GM21786 (cell line): ENCODE measurements around the gene ATP6AP1.

Experiments used
- ATAC-seq: cut with Tn5 transposase; IDR thresholded peaks from one replicate; pipeline ENCODE4 v1.9.1; 2021; ENCODE audit not compliant: unreplicated experiment

ATP6AP1 gene

DNA sequence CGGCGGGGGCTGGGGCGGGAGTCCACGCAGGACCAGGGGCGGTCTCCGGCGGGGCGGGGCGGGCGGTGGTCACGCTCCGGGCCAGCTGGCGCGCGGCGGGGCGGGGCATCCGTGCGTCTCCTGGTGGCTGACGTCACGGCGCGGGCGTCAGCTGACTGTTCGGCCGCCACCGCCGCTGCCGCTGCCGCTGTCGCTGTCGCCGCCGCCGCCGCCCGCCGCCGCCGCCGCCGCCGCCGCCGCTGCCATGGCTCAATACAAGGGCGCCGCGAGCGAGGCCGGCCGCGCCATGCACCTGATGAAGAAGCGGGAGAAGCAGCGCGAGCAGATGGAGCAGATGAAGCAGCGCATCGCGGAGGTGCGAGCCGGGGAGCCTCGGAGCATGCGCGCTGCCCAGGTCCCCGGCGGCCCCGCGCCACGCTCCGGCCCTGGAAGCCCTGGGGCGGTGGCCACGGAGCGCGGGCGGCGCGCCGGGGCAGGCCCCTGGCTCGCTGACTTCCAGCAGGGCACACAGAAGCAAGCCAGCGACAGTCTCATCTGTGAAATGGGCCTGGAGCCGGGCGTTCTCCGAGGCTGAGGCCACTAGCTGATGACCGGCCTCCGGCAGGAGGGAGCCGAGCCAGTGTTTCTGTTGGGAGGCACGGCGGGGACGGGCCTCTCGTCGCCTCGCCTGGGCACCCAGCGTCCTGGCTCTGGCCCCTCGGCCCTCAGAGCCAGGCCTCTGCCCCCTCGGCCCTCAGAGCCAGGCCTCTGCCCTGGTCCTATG is 15.7 kb downstream of the ATP6AP1 start, which contains the start of gene FAM50A:
Gene FAM50A, plus strand, starts transcription at position 150 of the 763 bp plus-strand sequence. Its CDS starts 95 bp downstream, at position 245.
- ATAC-seq: peak; percentile 75

DNA sequence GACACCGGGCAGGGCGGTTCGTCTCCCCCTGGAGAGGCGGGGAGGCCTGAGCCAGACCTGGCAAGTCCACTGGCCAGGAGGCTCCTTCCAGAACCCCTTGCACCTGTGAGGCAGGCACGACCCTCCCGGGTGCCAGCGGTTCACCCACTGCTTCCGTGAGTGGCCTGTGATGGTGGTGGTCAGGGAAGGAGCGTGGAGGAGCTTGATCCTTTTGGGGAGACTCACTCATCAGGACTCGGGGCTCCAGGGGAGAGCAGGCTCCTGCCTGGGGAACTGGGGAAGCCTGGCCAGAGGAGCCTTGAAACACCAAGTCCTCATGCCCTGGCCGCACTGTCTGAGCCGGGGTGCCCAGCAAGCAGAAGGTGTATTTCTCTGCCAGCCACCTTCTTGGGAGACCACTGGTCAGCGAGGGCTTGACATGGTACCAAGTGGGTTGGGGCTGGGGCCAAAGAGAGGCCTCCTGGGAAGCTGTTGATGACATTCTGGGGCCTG is 16.3 kb downstream of the ATP6AP1 start:
- ATAC-seq: no peak

DNA sequence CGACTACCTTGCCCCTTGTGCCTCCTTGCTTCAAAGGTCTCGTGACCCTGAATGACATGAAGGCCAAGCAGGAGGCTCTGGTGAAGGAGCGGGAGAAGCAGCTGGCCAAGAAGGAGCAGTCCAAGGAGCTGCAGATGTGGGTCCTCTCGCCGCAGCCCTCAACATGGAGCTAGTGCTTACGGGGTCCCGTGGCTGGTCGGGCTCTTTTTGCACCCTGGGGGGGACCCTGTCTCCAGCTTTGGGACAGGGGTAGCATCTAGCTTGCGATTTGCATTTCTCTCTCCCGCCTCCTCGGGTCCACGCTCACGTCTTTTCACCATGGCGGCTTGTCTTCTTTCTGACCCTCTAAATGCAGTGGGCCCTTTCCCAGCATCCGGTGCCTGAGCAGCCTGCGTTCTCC is 17.3 kb downstream of the ATP6AP1 start:
- ATAC-seq: no peak

DNA sequence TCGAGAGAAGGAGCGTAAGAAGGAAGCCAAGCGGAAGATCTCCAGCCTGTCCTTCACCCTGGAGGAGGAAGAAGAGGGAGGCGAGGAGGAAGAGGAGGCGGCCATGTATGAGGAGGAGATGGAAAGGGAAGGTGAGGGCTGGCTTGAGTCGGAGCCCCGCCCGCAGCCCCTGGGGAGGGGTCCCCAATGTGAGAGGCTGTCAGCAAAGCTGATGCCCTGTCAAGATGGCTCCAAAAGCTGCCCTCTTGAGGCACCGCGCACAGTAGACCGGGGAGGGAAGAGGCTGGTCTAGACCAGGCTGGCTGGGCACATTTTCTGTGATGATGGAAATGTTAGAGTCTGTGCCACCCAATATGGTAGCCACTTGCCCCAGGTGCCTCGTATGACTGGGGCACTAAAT is 18.0 kb downstream of the ATP6AP1 start:
- no peak for ATAC-seq

DNA sequence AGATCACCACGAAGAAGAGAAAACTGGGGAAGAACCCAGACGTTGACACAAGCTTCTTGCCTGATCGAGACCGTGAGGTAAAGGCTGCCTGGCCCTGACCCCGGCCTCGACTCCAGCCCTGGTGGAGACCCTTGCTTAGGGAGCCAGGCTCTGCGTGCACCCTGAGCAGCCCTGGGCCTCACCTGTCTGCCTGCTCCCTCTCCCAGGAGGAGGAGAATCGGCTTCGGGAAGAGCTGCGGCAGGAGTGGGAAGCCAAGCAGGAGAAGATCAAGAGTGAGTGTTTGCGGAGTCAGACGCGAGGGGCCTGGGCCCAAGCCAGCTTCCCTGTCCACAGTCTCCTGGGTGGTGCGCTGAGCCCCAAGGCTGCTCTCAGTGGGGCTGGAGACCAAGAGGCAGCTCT is 20.0 kb downstream of the ATP6AP1 start:
- ATAC-seq: no peak

DNA sequence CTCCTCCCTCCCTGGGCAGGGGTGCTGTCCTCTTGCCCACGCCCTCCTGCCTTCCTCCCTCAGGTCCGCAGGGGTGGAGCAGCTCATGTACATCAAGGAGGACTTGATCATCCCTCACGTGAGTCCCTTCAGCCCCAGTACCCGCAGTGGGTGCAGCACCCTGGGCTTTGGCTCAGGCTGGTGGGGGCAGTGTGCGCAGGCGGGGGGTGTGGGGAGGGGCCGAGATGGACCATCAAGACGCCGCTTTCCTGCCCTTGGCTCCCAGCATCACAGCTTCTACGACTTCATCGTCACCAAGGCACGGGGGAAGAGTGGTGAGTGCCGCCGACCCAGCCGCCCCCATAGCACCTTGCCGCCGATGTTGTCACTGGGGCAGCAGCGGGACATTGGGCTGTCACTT is 21.1 kb downstream of the ATP6AP1 start:
- ATAC-seq: no peak

DNA sequence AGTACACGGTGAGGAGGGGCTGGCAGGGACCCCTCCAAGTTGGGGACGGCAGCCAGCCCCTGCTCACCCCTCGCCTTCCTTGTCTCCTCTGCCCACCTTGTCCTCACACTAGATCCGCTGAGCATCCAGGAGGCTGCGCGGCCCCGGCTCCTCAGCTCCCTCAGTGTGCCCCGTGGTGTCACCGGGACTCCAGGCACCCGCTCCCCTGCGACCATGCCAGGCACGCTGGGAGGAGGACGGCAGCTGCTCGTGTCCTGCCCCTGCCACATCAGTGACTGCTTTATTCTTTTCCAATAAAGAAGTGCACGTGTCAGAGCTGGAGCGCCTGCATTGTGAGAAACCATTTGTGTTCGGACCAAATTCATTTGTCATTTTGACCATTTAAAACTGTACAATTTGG is 21.8 kb downstream of the ATP6AP1 start:
- no peak for ATAC-seq

DNA sequence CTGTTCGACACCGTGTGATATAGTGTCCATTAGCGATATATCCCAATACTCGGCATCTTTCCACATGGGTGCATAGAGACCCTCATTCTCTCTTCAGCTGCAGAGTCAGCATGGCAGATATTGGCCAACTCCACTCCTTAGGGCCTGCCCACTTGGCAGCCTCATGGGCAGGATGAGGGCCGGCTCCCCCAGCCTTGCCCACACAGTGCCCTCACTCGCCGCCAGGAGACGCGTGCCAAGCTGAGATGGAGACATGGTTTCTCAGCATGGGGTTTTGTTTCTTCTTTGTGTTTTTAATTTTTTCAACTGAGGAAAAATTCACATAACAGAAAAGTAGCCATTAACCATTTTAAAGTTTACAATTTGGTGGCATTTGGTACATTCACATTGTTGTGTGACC is 24.3 kb downstream of the ATP6AP1 start:
- no peak for ATAC-seq

DNA sequence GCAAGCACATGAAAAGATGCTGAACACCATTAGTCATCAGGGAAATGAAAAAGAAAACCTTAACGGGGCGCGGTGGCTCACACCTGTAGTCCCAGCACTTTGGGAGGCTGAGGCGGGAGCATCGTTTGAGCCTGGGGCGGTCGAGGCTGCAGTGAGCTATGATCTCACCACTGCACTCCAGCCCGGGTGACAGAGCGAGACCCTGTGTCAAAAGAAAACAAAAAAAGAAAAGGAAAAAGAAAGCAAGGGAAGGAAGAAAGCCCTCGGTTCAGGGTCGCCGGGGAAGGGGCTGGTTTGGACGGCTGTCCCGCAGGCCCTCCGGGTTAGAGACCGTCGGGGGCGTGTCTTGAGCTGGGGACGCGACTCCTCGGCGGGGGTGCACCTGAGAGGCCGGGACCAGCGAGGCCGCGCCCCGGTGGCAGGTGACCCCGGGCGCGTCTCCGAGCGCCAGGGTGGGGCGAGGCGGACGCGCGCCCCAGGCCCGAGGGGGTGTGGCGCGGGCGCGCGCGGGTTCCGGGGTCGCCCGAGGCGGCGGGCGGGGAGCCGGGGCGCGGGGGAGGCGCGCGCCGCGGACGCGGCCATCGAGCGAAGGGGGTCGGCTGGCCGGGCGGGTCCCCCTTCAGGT is 29.1 kb downstream of the ATP6AP1 start:
- peak; percentile 52 for ATAC-seq

DNA sequence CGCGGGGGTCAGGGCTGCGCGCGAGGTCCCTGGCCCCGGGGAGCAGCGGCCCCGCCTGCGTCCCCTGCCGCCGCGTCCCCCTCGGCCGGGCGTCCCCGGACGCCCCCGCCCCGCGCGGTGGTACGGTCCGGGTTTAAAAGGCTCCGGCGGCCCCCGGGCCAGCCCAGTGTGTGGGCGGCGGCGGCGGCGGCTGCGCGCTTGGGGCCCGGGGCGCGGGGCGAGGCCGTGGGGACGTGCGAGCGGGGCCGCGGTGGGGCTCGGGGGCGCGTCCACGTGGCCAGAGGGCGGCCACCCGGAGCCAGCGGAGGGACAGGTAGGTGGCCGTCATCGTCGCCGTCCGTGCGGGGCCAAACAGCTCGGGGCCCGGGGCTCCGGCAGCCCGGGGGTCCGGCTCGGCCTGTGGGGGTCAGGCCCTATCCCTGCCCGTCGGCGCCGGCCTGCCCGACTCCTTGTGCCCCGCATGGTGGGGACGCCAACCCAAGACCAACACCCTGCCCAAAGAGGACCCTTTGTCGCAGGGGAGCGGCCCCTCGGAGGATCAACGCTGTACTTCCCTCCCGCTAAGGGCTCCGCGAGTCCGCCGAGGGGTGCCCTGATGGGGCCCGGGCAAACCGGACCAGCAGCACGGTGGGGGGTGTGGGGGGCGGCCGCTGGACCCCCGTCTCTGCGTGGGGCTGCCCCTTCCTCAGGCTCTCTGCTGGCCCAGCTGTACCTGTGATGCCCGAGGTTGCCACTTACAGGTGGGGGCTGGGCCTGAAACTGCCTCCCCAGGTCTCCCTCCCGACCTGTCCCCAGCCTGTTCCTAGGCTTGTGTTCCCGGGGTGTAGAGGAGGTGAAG is 29.9 kb downstream of the ATP6AP1 start, which contains the start of gene PLXNA3:
Gene PLXNA3, plus strand, starts transcription at position 166 of the 838 bp plus-strand sequence. CDS start 1,903 bp downstream, outside the sequence.
- peak; percentile 40 for ATAC-seq

DNA sequence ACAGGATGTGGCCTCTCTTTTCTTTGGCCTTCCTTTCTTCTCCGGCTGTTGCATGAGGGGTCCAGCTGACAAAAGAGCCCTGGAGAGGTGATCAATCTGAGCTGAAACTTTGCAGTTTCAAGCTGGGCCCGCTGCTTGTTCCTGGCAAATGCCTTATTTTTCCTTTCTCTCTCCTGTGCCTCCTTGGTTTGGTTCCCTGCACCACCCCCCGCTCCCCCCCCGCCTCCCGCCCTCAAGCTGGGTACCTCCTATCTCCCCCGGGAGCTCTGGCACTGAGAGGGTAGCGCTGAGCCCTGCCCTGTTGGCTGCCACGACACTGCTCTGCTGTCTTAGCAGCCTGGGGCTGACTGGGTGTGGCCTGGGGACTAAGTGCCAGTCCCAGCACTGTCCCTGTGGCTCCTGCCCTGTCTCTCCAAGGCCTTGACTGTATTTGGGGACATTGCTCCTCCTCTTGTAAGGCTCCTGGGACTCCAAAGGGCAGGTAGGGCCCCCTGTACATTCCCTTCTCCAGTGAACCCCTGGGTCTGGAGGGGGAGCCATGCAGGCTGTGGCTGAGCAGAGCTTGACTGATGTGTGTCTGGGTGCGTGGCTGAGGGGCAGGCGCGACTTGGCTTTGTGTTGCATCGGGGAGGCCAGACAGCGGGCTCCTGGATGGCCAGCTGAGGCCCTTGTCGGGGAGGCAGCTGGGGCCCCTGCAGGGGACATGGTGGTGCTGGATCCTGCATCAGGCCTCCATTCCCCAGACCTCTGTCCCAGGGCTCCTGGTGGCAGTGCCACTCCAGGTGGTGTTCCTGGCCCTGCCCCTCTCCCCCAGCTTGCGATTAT is 30.7 kb downstream of the ATP6AP1 start:
- no peak for ATAC-seq

DNA sequence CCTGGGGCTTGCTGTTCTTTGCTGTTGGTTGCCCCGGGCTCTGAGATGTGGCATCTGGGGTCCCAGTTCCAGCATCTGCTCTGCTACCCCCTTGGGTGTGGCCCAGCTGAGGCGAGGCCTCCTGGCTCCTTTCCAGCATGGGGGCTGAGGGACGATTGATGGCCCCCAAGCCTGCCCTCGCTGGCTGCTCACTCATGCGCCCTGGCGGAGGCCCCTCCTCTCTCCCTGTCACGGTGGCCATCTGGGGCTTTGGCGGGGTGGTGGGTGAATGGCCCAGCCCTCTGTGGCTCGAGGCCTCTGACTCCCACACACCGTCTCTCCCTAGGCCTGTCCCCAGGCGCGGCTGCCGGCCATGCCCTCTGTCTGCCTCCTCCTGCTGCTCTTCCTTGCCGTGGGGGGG is 31.4 kb downstream of the ATP6AP1 start:
- ATAC-seq: no peak

DNA sequence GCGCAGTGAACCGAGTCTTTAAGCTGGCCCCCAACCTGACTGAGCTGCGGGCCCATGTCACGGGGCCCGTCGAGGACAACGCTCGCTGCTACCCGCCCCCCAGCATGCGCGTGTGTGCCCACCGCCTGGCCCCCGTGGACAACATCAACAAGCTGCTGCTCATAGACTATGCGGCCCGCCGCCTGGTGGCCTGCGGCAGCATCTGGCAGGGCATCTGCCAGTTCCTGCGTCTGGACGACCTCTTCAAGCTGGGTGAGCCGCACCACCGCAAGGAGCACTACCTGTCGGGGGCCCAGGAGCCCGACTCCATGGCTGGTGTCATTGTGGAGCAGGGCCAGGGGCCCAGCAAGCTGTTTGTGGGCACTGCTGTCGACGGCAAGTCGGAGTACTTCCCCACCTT is 31.8 kb downstream of the ATP6AP1 start:
- no peak for ATAC-seq

DNA sequence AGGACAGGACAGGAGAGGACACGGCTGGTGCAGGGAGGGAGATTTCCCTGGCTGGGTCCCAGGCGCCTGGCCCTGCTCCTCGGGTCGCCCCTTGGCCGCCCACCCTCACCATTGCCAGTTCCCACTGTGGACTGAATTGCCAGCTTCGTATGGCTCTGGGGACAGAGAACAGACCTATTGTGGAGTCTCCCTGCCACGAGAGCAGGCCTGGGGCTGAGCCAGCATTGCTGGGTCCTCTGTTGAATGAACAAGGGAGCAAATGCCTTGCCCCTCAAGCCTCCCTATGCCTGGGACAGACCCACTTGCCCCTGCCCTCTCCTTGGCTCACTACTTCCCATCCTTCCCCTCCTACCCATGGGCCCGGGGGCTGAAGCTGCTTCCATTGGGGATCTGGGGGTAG is 33.9 kb downstream of the ATP6AP1 start:
- ATAC-seq: no peak

DNA sequence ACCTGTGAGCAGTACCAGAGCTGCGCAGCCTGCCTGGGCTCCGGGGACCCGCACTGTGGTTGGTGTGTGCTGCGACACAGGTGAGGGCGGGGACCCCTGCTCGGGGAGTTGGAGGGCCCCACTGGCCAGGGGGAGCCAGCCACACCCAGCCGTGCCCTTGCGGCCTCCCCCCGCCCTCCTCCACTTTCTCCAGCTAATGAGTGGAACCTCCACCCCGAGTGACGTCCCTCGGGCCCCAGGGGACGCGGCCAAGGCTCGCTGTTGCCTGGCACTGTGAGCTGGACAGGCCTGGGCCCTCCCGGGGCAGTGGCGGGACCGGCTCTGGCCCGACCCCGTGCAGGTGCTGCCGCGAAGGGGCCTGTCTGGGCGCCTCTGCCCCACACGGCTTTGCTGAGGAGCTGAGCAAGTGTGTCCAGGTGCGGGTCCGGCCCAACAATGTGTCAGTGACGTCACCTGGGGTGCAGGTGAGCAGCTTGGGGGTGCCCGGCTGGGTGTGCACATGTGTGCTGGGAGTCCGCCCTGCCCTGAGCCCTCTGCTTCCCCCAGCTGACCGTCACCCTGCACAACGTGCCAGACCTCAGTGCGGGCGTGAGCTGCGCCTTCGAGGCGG is 35.2 kb downstream of the ATP6AP1 start:
- no peak for ATAC-seq

DNA sequence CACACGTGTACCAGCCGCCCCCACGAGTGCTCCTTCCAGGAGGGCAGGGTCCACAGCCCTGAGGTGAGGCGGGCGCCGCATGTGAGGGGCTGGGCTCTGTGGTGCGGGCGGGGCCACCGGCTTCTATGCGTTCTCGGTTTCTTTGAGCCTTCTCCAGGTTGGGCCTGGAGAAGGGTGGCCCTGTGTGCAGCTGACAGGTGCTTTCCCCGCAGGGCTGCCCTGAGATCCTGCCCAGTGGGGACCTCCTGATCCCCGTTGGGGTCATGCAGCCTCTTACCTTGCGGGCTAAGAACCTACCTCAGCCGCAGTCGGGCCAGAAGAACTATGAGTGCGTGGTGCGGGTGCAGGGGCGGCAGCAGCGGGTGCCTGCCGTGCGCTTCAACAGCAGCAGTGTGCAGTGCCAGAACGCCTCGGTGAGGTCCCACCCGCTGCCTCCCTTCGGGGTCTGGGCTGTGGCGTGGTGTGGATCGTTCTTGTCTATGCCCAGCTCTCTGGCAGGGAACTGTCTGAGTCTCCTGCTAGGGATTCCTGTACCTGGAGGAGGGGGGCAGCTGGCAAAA is 36.4 kb downstream of the ATP6AP1 start:
- no peak for ATAC-seq

DNA sequence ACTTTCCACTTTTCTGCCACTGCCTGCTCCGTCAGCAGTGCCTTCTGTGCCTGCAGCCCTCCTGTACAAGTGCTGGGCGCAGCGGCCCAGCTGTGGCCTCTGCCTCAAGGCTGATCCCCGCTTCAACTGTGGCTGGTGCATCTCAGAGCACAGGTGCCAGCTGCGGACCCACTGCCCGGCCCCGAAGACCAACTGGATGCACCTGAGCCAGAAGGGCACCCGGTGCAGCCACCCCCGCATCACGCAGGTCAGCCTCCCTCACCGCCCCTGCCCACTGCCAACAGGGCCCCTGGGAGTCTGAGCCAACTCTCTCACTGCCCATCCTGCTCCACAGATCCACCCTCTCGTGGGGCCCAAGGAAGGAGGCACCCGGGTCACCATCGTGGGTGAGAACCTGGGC is 37.1 kb downstream of the ATP6AP1 start:
- ATAC-seq: no peak

DNA sequence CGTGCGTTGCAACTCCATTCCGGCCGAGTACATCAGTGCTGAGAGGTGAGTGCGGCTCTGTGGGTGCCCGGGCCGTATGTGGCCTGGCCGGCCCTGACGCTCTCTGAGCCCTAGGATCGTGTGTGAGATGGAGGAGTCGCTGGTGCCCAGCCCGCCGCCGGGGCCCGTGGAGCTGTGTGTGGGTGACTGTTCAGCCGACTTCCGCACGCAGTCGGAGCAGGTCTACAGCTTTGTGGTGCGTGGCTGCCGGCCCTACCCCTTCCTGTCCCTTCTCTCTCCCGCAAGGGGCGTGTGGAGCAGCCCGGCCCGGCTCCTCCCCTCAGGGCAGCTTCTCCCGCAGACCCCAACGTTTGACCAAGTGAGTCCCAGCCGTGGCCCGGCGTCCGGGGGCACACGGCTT is 37.6 kb downstream of the ATP6AP1 start:
- ATAC-seq: no peak

DNA sequence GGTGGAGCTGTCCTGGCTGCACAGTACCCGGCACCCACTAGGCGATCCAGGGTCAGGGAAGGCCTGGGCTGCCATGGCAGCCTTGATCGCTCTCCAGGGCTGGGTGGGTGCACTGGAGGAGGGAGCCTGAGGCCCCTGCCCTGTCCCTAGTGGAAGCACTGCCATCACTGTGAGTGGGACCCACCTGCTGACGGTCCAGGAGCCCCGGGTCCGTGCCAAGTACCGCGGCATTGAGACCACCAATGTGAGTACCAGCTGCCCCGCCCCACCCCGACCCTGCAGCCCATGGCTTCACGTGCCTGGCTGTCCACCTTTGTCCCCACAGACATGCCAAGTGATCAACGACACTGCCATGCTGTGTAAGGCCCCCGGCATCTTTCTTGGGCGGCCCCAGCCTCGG is 38.4 kb downstream of the ATP6AP1 start:
- no peak for ATAC-seq

DNA sequence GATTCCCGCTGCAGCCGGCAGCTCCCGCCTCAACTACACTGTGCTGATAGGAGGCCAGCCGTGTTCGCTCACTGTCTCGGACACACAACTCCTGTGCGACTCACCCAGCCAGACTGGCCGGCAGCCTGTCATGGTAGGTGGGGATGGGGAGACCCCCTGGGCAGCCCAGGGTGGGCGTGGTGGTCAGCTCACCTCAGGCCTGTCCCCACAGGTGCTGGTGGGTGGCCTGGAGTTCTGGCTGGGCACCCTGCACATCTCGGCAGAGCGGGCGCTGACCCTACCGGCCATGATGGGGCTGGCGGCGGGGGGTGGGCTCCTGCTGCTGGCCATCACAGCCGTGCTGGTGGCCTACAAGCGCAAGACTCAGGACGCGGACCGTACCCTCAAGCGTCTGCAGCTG is 39.1 kb downstream of the ATP6AP1 start:
- ATAC-seq: no peak
